HG02571 (cell line): Measurements from ENCODE around the gene NT5C1B.

ENCODE experiments used
- ATAC-seq: cut with Tn5 transposase; IDR thresholded peaks from one replicate; pipeline ENCODE4 v1.9.1; 2021; ENCODE audit warnings: mild to moderate bottlenecking, moderate library complexity; ENCODE audit not compliant: unreplicated experiment

Gene NT5C1B

DNA sequence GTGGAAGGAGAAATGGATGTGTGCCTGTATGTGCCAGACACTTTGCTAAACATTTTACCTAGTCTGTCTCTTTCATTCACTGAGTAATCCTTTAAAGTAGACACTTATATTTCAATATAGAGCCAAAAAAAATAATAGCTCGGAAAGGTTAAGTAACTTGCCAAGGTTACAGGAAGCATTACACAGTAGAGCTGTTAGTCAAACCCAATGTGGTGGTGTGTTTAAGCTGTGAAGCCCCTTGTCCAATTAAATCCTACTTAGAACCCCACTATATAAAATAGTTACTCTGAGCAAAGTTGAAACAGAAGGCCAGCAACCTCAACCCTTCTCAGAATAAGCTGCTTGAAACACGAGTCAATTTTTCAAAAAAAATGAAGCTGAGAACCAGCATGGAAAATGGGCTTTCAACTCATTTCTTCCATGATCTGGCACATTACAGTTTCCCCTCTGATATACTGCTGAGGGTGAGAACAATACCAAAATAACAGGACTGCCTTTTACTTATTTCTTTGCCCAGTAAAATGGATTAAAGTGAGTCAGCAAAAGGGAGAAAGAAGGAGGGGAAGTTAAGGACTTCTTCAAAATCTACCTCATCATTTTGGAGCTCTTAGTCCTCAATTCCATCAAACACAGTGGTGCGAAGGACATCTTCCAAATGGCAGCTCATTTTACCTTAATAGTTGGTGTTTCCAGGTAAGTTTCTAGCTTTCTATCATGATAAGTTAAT is 36.9 kb downstream of the NT5C1B start:
- no peak for ATAC-seq

DNA sequence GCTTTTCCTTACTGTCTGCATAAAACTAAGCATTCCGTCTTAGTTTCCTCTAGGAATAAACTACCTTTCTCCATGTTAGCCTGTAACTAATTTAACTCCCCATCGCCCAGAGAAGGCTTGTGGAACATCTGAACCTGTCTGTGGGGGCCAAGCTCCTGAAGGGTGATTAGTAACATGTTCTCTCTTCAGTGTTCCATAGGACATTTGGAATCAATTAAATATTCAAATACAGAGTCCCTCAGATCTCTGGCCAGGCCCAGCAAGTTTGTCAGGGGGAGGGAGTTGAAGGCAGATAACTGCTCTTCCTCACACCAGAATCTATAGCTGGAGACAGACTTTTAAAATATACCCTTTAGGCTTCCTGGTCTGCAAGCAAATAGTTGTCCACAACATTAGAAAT is 37.7 kb downstream of the NT5C1B start:
- no peak for ATAC-seq

DNA sequence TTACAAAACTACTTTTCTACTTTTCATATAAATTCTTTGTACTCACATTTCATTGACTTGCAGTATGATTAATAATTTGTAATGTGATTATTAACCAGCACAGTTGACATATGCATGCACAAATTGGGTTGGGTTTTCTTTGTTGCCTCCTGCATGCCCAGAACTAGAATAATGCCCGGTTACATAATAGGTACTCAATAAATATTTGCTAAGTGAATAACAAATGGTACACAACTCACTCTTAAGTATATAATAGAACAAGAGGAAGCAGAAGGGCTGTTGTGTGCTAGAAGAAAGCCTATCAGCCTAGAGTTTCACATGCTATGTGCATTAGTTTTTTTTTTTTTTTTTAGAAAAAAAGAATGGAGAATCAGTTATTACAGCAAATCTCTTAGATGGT is 38.2 kb downstream of the NT5C1B start:
- ATAC-seq, result no peak

DNA sequence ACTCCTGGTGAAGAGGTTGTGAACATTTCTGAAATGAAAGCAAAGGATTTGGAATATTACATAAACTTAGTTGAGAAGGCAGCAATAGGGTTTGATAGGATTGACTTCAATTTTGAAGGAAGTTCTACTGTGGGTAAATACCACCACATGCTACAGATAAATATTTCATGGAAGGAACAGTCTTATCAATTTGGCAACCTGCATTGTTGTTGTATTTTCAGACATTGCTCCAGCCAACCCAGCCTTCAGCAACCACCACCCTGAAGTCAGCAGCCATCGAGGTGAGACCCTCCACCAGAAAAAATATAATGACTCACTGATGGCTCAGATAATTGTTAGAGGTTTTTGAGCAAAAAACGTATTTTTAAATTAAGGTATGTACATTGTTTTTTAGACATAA is 38.9 kb downstream of the NT5C1B start:
- no peak for ATAC-seq

GRCh38 chr2:18549083-18549482 is 40.3 kb downstream of the NT5C1B start:
- ATAC-seq, result no peak

- ATAC-seq, result no peak
Measured at GRCh38 chr2:18548621-18549020, 40.7 kb downstream of the NT5C1B start.

- peak; percentile 60 for ATAC-seq
Measured at GRCh38 chr2:18546567-18546966, 42.8 kb downstream of the NT5C1B start.

GRCh38 chr2:18545384-18545783 is 44.0 kb downstream of the NT5C1B start:
- no peak for ATAC-seq

DNA sequence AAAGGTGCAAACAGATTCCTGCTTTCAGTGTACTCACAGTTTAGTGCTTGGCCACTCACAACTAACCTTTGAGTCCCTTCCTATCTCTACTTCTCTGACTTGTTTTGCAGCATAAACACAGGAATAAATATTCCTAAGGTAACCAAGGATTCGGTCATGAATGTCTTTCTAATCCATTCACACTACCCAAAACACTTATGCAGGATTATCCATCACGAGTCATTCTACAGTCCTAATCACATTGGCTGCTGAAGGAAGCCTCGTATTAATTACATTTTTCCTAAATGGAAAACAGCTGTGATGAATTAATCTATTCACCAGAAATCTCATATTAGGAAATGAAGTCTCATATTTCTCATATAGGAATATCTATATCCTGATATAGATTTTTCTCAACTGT is 45.2 kb downstream of the NT5C1B start:
- ATAC-seq, result no peak

DNA sequence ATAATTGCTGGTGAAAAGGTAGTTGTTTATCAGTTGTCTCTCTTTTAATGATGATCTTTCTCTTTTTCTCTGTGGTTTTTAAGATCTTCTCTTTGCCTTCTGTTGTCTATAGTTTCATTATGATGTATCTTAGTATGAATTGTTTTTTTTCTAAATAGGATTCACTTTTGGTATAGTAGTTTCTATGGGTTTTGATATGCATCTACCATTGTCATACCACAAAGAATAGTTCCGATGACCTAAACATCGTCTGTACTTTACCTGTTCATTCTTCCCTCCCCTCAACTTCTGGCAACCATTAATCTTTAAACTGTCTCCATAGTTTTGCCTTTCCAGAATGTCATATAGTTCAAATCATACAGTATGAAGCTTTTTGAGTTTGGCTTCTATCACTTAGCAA is 48.5 kb downstream of the NT5C1B start:
- ATAC-seq, result no peak

- no peak for ATAC-seq
Measured at GRCh38 chr2:18536697-18537096, 52.7 kb downstream of the NT5C1B start.

DNA sequence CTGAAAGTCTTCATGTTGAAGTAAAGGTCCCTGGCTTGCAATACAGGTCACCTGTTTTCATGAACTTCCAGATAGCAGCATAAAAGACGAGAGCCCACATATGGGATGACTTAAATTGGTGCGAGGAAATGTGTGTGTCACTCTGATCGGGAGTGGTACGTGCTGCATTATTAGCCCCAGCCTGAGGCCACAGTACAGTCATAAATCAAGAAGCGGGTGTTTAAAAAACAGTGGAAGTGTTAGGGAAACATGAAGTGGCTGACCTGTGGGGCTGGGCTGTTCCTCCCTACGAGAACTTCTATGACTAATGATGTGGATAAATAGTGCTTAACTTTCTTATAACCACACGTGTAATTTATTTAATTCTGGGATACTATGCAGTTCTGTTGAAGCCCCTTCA is 53.3 kb downstream of the NT5C1B start:
- no peak for ATAC-seq

GRCh38 chr2:18531194-18531593 is 58.2 kb downstream of the NT5C1B start:
- ATAC-seq, result no peak

DNA sequence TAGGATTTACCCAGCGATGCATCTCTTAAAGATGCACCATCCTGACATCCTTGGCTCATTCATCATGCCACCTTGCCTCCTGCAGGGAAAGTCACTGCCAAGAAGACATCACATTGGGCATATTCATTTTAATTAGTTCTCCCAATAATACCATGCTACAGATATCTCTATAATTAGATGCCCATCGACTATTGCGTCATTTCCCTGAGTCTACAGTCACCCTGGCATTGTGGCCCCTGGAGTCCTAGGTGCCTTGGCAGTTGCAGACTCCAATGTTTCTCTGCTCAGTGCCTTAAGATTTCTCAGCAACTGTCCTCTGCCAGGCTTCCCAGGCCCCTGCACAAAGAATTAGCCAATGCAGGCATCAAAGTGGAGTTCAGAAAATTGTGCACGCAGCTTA is 61.5 kb downstream of the NT5C1B start:
- no peak for ATAC-seq

DNA sequence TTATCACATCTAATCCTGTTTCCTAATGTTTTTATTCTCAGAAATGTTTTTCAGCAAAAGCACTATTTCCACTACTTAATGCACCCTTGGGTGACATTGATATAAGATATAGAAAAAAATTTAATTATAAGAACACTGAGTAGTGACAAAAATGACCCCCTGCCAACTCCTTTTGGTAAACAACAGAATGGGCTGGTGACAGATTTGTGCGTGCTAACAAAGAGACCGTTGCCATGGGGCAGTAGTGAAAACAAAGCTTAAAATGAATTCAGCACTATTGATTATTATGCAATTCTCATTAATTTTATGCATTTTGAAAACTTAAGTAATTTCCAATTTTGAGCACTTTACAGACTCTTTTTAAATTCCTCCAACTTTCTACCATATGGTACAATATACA is 62.0 kb downstream of the NT5C1B start:
- no peak for ATAC-seq

DNA sequence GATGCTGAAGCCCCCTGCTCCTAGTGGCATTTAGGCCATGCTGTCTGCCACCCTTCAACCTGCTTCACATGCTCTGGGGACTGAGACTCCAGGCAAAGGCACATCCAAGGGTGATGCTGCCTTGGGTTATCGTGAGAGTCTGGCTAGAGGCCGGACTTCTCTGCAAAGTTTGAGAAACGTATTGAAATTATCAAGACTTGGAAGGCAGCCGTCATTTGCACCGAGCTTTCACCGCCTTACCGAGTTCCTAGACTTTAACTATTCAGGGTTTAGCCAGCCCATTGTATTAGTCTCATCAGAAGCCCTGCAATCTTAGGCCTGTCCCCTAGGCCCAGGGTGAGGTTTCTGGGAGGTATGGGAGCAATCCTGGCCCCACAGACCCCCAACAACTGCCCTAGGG is 62.9 kb downstream of the NT5C1B start:
- ATAC-seq, result no peak

GRCh38 chr2:18525852-18526251 is 63.5 kb downstream of the NT5C1B start:
- ATAC-seq, result no peak

DNA sequence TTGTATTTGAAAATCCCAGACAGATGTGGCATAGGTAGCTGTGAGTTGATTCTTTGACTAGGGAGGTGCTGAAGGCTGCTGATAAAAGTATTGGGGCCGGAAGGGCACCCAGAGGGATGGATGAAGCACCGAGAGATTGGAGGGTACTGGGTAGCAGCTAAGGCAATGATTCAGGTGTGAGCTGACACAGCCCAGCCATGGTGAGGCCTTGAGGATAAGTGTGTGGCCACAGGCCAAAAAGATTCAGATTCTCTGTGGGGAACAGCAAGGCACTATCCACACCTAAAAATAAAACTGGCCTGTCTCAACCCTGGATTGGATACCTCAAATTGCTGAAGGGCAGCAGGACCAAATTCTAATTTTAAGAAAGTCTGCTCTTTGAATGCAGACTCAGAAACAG is 64.1 kb downstream of the NT5C1B start:
- no peak for ATAC-seq

- ATAC-seq, result no peak
Measured at GRCh38 chr2:18522484-18523146, 66.8 kb downstream of the NT5C1B start.

GRCh38 chr2:18520451-18521425 is 68.6 kb downstream of the NT5C1B start:
- peak; percentile 53 for ATAC-seq

DNA sequence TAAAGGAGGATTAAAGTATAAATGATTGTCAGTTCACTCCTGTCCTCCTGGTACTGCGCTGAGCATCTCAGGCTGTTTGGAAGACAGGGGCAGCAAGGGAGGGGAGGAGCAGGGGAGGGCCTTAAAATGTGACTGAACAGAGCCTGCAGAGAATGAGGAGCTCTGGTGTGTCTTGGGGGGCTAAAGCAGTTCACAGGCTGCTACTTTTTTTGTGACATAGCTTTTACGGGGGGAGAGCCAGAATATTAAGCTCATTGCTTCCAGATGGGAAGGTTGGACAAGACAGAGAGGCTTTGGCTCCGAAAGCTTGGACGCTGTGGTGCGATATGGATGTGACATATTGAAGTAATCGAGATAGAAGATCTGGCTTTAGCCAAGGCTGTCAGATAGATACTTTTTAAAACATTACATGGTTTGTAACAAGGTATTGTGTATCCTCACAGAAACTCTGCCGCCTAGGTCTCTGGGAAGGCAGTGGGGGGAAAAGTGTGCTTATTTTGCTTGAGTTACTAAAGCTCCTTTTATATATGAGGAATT is 69.4 kb downstream of the NT5C1B start:
- no peak for ATAC-seq
